ENCODE measurements around the gene NOL4L. TPM values are rescaled to one million over a fixed set of nuclear protein-coding genes. Genes with fewer than 3 reads are reported as not detected.

The NOL4L gene
- total RNA-seq, 1 experiment from 2014 or later = 40.9 TPM

DNA sequence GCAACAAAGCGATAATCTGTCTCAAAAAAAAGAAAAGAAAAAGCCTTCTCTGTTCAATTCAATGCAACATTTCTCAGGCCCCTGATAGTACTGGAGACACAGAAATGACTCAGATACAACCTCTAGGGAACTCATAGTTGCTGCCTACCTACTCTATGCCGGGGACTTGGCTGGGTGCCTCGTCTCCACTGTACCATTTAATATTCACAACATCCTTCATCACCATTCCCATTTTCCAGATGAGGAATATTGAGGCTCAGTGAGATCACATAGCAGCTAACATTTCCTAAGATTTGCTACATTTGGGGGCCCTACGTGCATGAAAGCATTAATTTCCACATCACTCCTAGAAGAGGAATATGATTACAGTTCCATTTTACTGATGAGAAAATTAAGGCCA, 7.5 kb downstream of the NOL4L start:
- BruUV-seq (replicated peaks) = no TSS peak
- peaks cover 27% of the 10 kb centered on the region for H3K79me2 ChIP-seq (ENCODE audit: low read depth)
- H3K27ac ChIP-seq = no peak overlapping the region
- TF ChIP-seq, protein P1, sequence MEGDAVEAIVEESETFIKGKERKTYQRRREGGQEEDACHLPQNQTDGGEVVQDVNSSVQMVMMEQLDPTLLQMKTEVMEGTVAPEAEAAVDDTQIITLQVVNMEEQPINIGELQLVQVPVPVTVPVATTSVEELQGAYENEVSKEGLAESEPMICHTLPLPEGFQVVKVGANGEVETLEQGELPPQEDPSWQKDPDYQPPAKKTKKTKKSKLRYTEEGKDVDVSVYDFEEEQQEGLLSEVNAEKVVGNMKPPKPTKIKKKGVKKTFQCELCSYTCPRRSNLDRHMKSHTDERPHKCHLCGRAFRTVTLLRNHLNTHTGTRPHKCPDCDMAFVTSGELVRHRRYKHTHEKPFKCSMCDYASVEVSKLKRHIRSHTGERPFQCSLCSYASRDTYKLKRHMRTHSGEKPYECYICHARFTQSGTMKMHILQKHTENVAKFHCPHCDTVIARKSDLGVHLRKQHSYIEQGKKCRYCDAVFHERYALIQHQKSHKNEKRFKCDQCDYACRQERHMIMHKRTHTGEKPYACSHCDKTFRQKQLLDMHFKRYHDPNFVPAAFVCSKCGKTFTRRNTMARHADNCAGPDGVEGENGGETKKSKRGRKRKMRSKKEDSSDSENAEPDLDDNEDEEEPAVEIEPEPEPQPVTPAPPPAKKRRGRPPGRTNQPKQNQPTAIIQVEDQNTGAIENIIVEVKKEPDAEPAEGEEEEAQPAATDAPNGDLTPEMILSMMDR (conservative IDR thresholded peaks at IDR 0.05) = no peak
- no peak for TF ChIP-seq EZH2 (IDR thresholded peaks at IDR 0.05; ENCODE audit: low read depth)
- no peaks in the 10 kb centered on the region for H3K27me3 ChIP-seq (ENCODE audit: insufficient read depth, low read depth)
- no peak overlapping the region for H2AFZ ChIP-seq
- peaks cover 21% of the 10 kb centered on the region for H3K4me1 ChIP-seq (replicated peaks; ENCODE audit: insufficient read depth)
- no peak overlapping the region for H3K4me2 ChIP-seq
- intact Hi-C loops (cut with micrococcal nuclease; ENCODE audit: unreplicated experiment) = no loop called here
- CTCF ChIA-PET = no interaction called here
- H3K36me3 ChIP-seq (ENCODE audit: low read depth) = no peaks in the 10 kb centered on the region
- H3K4me3 ChIP-seq = no peak overlapping the region
- H3K9me3 ChIP-seq (ENCODE audit: insufficient read depth, low read depth) = no peaks in the 10 kb centered on the region
- peaks cover 32% of the 10 kb centered on the region for H3F3A ChIP-seq (ENCODE audit: insufficient read depth, low read depth)
- POLR2A ChIA-PET (ENCODE audit: unreplicated experiment) = no interaction called here
- no peaks in the 10 kb centered on the region for H3K9me2 ChIP-seq (ENCODE audit: insufficient read depth)
- 0 out of 2 replicates have a peak, but pooled peaks cover 9% of the 10 kb centered on the region for H4K20me1 ChIP-seq (ENCODE audit: insufficient read depth)
- DNase-seq = no peak

DNA sequence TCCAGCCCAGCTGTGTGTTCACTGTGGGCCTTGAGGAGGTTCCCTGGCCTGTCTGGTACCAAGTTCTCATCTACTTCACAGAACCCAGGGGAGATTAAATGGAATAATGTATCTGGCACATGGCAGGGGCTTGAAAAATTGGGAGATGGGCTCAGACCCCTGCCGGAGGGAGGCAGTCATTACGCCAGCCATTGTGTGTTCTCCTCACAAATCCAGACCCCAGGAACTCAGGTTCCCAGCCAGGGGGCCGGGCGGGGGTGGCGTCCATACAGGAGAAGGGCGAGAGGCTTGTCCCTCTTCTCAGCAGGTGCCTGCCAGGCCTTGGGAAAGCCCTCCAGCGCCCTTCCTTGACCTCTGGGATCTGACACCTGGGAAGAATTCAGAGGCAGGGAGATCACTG, 8.1 kb downstream of the NOL4L start:
- ChIA-PET POLR2A (ENCODE audit: unreplicated experiment) (no interaction called here), CTCF (no interaction called here)
- Histone ChIP-seq H3K4me2 (no peak overlapping the region), H3K4me3 (no peak overlapping the region), H3K27ac (no peak overlapping the region), H3F3A (ENCODE audit: insufficient read depth, low read depth) (peaks cover 28% of the 10 kb centered on the region), H2AFZ (no peak overlapping the region), H3K36me3 (ENCODE audit: low read depth) (no peaks in the 10 kb centered on the region), H3K9me2 (ENCODE audit: insufficient read depth) (no peaks in the 10 kb centered on the region), H3K4me1 (replicated peaks; ENCODE audit: insufficient read depth) (peaks cover 21% of the 10 kb centered on the region), H3K9me3 (ENCODE audit: insufficient read depth, low read depth) (no peaks in the 10 kb centered on the region), H3K27me3 (ENCODE audit: insufficient read depth, low read depth) (no peaks in the 10 kb centered on the region), H3K79me2 (ENCODE audit: low read depth) (peaks cover 27% of the 10 kb centered on the region), H4K20me1 (ENCODE audit: insufficient read depth) (0 out of 2 replicates have a peak, but pooled peaks cover 9% of the 10 kb centered on the region)
- DNase-seq = no peak
- intact Hi-C loops (cut with micrococcal nuclease; ENCODE audit: unreplicated experiment) = no loop called here
- no TSS peak for BruUV-seq (replicated peaks)
- TF ChIP-seq EZH2 (IDR thresholded peaks at IDR 0.05; ENCODE audit: low read depth) = no peak
- TF ChIP-seq, protein P1 (conservative IDR thresholded peaks at IDR 0.05) = no peak

DNA sequence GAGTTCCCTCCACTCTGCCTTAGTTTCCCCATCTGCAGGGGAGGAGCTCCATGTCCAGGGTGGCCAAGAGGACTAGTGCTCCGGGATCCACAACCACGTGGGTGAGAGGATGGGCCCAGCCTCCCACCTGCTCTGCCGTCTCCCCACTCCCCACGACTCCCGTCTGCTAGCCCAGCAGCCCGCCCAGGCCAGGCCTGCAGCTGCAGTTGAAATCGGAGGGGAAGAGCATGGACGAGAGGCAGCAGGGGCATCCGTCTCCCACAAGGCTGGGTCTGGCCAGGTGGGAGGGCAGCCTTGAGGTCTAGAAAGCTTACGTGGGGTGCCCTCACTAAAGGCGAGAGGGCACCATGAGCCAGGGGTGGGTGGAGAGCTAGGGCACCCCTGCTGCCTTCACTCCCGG, 8.6 kb downstream of the NOL4L start:
- TF ChIP-seq, protein P1 (conservative IDR thresholded peaks at IDR 0.05) = no peak
- TF ChIP-seq EZH2 (IDR thresholded peaks at IDR 0.05; ENCODE audit: low read depth) = no peak
- Histone ChIP-seq H3K79me2 (ENCODE audit: low read depth) (peaks cover 27% of the 10 kb centered on the region), H3K27ac (no peak overlapping the region), H3K4me2 (no peak overlapping the region), H3F3A (ENCODE audit: insufficient read depth, low read depth) (peaks cover 28% of the 10 kb centered on the region), H3K27me3 (ENCODE audit: insufficient read depth, low read depth) (no peaks in the 10 kb centered on the region), H3K4me3 (no peak overlapping the region), H4K20me1 (ENCODE audit: insufficient read depth) (0 out of 2 replicates have a peak, but pooled peaks cover 9% of the 10 kb centered on the region), H2AFZ (no peak overlapping the region), H3K4me1 (replicated peaks; ENCODE audit: insufficient read depth) (peaks cover 25% of the 10 kb centered on the region), H3K9me2 (ENCODE audit: insufficient read depth) (no peaks in the 10 kb centered on the region), H3K9me3 (ENCODE audit: insufficient read depth, low read depth) (no peaks in the 10 kb centered on the region), H3K36me3 (ENCODE audit: low read depth) (no peaks in the 10 kb centered on the region)
- ChIA-PET CTCF (interaction anchor here (0.6 kb wide), 1 partner anchor 358 kb away, joined by 6 read pairs; no protein-coding TSS in a partner anchor), POLR2A (ENCODE audit: unreplicated experiment) (no interaction called here)
- no TSS peak for BruUV-seq (replicated peaks)
- no peak for DNase-seq
- intact Hi-C loops (cut with micrococcal nuclease; ENCODE audit: unreplicated experiment) = no loop called here
